HS-27A (cell line): ENCODE data around the gene DDX51.
A peak's percentile ranks its signal among the peaks of the same experiment; 100 is the strongest.

Experiments used
- DNase-seq: peaks from one replicate; pipeline ENCODE4 v3.0.0-alpha.2; 2012; ENCODE audit warnings: low read depth, missing footprints

The DDX51 gene, protein sequence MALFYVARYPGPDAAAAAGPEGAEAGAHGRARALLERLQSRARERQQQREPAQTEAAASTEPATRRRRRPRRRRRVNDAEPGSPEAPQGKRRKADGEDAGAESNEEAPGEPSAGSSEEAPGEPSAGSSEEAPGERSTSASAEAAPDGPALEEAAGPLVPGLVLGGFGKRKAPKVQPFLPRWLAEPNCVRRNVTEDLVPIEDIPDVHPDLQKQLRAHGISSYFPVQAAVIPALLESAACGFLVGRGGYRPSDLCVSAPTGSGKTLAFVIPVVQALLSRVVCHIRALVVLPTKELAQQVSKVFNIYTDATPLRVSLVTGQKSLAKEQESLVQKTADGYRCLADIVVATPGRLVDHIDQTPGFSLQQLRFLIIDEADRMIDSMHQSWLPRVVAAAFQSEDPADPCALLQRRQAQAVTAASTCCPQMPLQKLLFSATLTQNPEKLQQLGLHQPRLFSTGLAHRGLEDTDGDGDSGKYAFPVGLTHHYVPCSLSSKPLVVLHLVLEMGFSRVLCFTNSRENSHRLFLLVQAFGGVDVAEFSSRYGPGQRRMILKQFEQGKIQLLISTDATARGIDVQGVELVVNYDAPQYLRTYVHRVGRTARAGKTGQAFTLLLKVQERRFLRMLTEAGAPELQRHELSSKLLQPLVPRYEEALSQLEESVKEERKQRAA

DNA sequence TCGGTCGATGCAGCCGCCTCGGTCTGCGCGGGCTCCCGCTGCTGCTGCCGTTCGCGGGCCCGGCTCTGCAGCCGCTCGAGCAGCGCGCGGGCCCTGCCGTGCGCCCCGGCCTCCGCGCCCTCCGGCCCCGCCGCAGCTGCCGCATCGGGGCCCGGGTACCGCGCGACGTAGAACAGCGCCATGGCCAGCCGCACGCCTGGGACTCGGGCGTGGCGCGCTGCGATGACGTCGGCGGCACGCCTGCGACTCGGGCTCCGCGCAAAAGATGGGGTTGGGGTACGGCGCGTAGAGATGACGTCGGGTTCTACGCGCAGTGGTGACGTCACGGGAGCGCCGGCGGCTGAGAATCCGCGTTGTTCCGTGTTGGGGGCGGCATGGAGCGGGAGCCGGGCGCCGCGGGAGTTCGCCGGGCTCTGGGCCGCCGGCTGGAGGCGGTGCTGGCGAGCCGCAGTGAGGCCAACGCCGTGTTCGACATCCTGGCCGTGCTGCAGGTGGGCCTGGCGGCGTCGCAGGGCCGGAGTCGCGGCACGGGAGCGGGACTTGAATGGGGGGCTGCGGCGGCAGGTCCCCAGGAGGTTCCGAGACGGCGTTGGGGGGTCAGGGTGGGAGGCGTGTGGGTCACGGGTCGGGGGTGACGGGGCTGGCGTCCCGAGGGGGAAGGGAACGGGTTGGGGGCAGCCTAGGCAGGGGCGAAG, at the start of gene DDX51, which contains the start of gene NOC4L:
Gene DDX51 (minus strand): TSS at position 205 of the 695 bp plus-strand sequence. CDS start 23 bp downstream, at position 182.
Gene NOC4L (plus strand): TSS at position 343 of the 695 bp plus-strand sequence. CDS start 32 bp downstream, at position 375.
- peak; percentile 77 for DNase-seq

GRCh38 chr12:132191715-132192553, 47.8 kb upstream of the DDX51 start:
- DNase-seq: no peak

- no peak for DNase-seq
Observed at GRCh38 chr12:132190834-132191500, 46.8 kb upstream of the DDX51 start.

DNA sequence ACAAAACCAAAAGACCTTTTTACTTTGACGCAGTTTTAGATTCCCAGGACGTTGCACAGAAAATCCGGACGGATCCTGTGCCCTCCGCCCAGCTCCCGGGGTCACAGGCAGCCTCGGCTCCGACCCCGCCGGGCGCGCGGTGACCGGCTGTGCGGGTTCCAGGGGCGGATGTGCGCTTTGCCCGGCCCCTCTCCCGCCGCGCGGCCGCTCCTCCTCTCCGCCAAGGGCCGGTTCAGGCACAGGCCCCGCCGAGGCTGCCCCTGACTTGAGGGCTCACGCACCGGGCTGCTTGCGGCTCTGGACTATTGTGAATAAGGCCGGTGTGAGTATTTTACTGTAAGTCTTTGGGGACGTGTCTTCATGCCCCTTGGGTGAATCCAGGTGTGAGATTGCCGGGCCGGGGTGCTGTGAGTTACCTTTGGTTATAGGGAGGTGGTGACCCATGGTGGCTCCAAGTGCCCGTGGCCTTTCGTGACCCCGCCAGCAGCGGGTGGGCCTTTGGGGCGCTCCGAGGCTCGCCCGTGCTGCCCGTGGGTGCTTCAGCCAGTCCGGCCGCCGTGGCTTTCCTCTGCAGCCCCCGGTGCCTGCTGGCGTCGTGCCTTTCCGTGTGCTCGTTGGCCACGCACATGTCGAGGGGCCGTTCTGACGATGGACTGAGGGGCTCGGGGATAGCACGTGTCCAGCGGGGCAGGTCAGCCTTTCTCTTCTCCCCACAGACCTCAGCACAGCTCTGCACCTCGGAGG, 46.1 kb upstream of the DDX51 start:
- DNase-seq: no peak

DNA sequence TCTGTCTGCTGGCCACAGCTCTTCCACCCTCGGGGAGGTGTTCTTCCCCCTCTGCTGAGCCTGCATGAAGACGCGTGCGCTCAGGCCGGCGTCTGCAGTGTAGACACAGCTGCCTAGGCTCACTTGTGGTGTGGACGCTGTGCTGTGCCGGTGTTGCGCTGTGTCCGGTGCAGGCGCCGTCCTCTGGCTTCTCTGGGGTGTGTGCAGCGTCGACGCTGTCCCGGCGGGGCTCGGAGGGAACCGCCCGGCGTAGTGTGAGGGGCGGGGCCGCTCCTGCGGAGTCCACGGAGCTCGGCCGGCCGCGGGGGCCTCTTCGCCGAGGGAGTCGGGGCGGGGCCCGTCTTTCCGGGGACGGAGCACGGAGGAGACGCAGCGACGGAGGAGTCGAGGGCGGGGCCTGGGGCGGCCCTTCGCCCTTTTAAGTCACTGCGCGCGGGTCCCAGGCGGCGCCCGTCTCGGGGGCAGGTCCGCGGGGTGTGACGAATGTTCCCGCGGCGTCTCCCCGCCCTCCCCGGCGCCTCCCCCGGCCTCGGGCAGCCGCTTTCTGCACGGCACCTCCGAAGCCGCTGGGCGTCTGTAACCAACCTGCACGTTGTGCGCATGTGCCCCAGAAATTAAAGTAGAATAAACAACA, 45.4 kb upstream of the DDX51 start:
- no peak for DNase-seq

DNA sequence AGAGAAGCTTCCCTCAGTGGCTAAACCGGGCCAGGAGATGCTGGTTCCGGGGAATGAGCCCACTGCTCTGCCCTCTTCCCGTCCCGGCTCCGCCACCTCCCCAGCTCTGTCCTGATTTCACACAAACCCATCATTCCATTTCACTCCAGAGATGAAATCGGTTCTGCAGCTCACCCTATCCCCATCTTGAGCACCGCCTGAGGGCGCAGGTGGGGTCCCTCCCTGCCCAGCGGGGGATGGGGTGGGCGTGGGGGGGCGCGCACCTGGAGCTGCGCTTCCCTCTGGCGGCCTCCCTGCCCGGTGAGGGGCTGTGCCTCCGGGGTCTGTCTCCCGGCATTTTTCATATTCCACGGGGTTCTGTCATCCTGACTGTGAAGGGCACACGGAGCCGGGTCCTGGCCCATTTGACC, 44.8 kb upstream of the DDX51 start:
- DNase-seq: no peak

DNA sequence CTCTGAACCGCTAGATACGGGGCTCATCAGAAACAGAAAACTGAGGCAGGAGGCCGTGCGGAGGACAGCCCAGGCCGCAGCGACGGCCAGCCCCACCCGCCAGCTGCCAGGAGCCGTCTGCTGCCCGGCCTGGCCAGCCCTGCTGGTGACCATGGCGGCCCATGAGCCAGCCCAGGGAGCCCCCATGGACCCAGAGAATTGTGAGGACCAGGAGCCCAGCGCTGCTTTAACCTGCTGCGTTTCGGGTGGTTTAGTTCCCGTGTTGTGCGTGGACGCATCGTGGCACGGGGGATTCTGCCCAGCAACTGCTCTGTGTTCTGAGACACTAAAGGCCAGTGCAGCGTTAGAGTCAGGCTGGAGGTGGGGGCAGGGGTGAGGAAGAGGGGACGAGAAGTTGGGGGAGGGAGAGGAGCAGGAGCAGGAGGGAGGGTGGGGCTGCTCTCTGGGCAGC, 44.4 kb upstream of the DDX51 start:
- no peak for DNase-seq

DNA sequence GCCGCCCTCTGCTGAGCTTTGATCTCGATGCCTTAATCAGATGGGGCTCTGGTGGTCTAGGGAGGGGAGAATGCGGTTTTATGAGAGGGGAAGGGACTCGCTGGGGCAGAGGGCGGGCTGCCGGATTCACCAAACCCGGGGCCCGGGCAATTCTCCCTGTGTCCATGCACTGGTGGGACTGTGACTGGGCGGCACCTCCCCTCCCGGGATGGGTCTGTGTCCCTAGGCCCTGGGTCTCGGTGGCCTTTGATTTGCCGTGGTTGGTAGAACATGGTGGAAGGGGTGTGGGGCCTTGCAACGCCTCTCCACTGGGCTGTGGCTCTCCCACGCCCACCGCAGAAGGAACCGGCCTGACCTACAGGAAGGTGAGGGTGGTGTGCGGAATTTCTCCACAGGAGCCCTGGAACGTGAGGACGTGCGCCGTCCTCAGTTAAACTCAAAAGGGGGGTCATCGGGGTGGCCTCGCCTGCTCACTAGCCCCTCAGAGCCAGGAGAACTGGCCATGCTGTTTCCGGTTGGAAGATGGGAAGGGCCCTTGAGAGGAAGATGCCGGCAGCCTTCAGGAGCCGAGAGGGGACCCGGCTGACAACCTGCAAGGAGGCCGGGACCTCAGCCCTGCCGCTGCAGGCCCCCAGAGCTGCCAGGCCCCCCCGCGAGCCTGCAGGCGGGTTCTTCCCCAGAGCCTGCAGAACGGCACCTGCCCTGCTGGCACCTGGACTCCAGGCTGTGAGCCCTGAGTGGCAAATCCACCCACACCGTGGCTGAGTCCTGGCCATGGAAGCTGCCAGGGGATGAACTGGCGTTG, 43.7 kb upstream of the DDX51 start:
- DNase-seq: no peak

- no peak for DNase-seq
Observed at GRCh38 chr12:132186857-132187620, 42.9 kb upstream of the DDX51 start.

DNA sequence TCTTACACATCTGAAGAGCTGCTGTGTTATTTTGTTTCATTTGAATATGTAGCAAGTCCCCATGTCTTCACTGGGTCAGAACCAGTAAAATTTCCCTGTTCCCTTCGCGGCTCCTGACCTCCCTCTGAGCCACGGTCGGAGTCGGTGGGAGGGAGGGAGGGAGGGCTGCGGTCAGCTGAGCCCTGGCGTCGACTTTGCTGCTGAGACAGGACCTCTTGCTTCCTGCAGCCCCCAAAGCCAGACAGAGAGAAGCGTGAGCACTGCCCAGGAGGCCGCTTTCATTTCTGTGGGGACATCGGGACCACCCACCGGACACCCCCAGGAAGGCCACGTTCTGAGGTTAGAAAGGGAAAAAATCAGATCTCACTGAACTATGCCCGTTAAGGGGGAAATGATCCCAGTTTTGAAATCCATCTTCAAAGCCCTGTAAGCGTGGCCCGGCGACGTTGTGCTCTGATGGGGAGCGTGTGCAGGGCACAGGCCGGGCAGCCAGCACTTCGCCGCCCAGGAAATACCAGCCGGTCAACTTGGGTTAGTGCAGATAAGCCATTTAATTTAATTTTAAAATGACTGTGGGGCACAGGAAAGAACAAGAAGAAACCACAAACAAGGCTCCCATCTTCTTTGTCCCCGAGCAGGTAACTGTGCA, 42.2 kb upstream of the DDX51 start:
- no peak for DNase-seq

GRCh38 chr12:132185705-132186104, 41.6 kb upstream of the DDX51 start:
- no peak for DNase-seq

GRCh38 chr12:132182711-132183365, 38.7 kb upstream of the DDX51 start:
- no peak for DNase-seq

DNA sequence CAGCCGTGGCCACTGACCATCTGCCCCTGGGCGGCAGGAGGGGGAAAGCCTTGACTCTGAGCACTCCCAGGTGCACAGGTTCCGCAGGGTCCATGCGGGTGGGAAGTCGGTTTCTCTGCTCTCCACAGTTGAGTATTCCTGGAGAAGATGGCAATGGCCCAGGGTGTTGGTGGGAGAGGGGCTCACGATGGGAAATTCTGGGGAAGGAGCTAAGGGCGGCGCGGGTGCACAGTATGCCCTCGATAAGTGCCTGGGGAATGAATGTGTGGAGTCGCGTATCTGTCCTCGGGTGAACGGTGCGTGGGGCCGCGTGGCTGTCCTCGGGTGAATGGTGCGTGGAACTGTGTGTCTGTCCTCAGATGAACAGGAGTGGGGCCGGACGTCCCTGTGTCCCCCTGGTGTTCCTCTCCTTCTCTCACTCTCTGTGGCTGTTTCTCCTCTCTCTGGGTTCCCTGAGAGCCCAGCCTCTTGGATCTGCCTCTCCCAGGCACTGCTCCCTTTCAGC, 38.1 kb upstream of the DDX51 start:
- DNase-seq: no peak

DNA sequence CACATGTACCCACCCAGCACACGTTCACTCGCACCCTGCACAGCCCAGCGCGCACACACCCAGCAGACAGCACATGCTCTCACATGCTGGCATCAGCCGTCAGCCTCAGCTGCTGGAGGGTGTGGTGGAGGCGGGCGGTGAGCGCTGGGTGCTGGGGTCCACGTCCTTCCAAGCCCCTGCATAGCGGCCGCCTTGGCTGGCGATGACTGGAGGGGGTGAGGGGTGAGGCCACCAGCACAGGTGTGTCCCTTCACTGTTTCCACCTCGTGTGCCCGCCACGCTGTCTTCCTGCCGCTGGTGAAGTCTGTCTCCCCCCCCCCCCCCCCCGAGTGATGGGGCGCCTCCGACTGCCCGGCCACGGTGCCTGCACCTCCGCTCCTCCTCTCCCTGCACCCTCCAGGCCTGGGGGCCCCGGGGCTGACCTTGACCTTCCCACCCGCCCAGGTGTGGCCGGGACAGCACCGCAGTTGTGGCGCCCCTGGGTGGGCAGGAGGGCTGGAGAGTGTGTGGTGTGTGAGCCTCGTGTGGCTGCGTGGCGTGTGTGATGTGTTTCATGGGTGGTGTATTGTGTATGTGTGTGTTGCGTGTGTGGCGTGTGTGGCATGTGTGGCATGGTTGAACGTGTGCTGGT, 37.6 kb upstream of the DDX51 start:
- DNase-seq: no peak

GRCh38 chr12:132180648-132181546, 36.8 kb upstream of the DDX51 start:
- no peak for DNase-seq
